ENCODE measurements around the gene CNNM2. TPM values are rescaled to one million over a fixed set of nuclear protein-coding genes. Genes with fewer than 3 reads are reported as not detected.

CNNM2 gene
- total and polyA plus RNA-seq, 8 donors, result 0.76 to 45.5 (median 6.3) TPM

DNA sequence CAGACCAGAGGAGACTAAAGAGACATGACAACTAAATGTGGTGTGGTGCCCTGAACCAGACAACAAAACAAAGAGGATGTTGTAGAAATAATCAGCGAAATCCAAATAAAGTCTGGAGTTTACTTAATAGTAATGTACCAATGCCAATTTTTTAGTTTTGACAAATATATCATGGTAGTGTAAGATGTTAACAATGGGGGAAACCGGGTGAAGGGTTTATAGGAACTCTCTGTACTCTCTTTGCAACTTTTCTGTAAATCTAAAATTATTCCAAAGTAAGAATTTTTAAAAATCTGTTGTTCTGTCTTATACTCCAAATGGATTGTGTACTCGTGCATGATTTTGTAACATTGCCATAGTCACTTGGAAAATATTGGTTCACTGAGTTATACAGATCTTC, 129.3 kb downstream of the CNNM2 start:
- intact Hi-C loops (cut with DNase I; ENCODE audit: low total_unique reads), result no loop called here

DNA sequence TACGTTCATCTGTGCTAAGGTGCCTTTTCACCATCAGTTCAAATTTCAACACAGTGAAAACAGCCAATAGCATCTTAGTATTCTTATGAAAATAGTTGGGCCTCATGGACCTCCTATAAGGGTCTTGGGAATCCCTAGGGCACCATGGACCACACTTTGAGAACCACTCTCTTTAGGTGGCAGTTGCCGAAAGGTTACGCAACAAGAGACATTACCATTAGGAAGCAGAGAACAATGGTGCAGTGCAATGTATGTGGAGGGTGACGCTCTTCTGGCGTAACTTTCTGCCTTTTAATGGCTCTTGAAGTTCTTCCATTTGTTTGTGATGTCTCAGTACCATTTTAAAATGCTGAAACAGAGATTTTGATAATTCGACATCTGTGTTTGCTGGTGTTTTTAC, 131.1 kb downstream of the CNNM2 start:
- DNase-seq, result no peak
- H3K4me3 ChIP-seq, result no peak overlapping the region
- H3K36me3 ChIP-seq, result peaks cover 0 to 4% (median 2%) of the 10 kb centered on the region in 4 donors
- H3K27ac ChIP-seq, result no peak overlapping the region
- no peak for TF ChIP-seq POLR2A (IDR thresholded peaks at IDR 0.05)
- TF ChIP-seq, protein P1, sequence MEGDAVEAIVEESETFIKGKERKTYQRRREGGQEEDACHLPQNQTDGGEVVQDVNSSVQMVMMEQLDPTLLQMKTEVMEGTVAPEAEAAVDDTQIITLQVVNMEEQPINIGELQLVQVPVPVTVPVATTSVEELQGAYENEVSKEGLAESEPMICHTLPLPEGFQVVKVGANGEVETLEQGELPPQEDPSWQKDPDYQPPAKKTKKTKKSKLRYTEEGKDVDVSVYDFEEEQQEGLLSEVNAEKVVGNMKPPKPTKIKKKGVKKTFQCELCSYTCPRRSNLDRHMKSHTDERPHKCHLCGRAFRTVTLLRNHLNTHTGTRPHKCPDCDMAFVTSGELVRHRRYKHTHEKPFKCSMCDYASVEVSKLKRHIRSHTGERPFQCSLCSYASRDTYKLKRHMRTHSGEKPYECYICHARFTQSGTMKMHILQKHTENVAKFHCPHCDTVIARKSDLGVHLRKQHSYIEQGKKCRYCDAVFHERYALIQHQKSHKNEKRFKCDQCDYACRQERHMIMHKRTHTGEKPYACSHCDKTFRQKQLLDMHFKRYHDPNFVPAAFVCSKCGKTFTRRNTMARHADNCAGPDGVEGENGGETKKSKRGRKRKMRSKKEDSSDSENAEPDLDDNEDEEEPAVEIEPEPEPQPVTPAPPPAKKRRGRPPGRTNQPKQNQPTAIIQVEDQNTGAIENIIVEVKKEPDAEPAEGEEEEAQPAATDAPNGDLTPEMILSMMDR (IDR thresholded peaks at IDR 0.05), result no peak
- H3K27me3 ChIP-seq, result no peaks in the 10 kb centered on the region
- H3K4me1 ChIP-seq, result peaks cover 0 to 20% (median 9%) of the 10 kb centered on the region in 4 donors
- WGBS, 5 donors, result 93 to 98% (median 94%) methylated on average over 6 of the region's 6 CpGs
- H3K9me3 ChIP-seq, result no peaks in the 10 kb centered on the region
- intact Hi-C loops (cut with DNase I; ENCODE audit: low total_unique reads), result no loop called here

More for the DNA sequence above, 129.3 kb downstream of the CNNM2 start:
- DNase-seq, result no peak
- Histone ChIP-seq H3K4me3 (no peak overlapping the region), H3K36me3 (peaks cover 0 to 4% (median 2%) of the 10 kb centered on the region in 4 donors), H3K9me3 (no peaks in the 10 kb centered on the region), H3K27ac (no peak overlapping the region), H3K27me3 (no peaks in the 10 kb centered on the region), H3K4me1 (peaks cover 0 to 10% (median 3%) of the 10 kb centered on the region in 4 donors)
- 89 to 95% (median 93%) methylated on average over 3 of the region's 3 CpGs for WGBS, 5 donors
- TF ChIP-seq EP300 (IDR thresholded peaks at IDR 0.05) (no peak), POLR2AphosphoS5 (IDR thresholded peaks at IDR 0.05) (no peak), POLR2A (IDR thresholded peaks at IDR 0.05) (no peak)
- TF ChIP-seq, protein P1 (IDR thresholded peaks at IDR 0.05), result no peak

DNA sequence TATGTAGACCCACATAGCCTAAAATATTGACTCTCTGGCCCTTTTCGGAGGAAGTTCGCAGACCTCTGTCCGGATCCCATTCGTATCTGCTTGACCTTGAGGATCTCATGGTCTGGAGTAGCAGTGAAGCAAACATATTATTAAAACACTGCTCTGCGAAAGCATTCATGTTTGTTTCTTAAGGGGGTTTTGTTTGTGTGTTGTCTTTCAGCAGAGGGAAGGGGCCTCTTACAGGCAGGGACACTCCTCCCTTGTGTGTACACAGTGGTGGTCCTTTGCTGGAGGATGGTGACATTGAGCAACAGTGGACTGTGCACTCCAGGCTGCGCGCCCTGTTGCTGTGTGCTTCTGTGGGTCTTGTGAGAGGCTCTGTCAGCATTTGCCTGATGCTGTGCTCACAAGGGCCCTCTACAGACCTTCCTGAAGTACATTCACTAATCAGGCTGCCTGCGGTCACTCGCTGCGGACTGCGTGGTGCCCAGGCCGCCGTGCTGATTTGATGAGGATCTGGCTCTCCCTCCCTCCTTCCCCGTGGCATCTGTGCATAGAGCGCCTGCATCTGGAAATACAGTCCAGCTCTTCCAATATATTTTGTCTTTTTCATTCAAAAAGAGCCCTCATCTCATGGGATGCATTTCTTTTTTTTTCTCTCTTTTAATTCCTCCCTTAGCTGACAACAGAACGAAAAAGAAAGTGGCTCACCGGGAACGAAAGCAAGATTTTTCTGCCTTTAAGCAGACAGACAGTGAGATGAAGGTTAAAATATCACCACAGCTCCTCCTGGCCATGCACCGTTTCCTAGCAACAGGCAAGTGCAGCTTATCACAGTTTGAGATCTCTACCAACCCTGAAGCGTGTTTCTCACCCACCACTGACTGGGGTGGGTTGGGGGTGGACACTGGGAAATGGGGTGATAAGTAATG, 135.8 kb downstream of the CNNM2 start:
- intact Hi-C loops (cut with DNase I; ENCODE audit: low total_unique reads), result no loop called here
- Histone ChIP-seq H3K36me3 (peaks cover 0 to 13% (median 10%) of the 10 kb centered on the region in 4 donors), H3K27me3 (no peaks in the 10 kb centered on the region), H3K27ac (peak overlapping the region in 2 of 5 donors; percentile 30 to 73), H3K9me3 (no peaks in the 10 kb centered on the region), H3K4me1 (peaks cover 0 to 18% (median 7%) of the 10 kb centered on the region in 4 donors), H3K4me3 (peak overlapping the region; percentile 23 to 34 (median 28))
- 35 to 39% (median 37%) methylated on average over 18 to 20 of the region's 20 CpGs for WGBS, 5 donors
- no peak for TF ChIP-seq EP300 (IDR thresholded peaks at IDR 0.05)
- TF ChIP-seq, protein P1 (IDR thresholded peaks at IDR 0.05), result peak in 2 of 7 experiments; percentile 13 to 14
- peak; percentile 50 to 85 for DNase-seq

DNA sequence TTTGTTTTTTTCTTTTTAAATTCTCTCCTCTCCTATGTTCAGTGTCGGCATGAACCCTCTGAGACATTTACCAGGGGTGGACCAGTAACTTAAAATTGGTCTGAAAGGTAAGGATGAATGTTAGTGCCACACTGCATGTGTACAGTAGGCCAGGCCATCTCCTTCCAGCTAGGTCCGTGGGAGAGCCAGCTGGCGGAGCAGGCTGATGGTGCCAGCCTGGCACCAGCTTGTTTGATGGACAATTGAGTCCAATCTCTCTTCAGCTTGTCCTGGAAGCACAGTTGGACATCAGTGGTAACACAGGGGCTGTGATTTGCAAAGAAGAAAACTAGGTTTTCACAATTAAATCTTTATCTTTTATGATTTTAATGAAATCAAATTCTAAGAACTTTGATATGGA, 136.5 kb downstream of the CNNM2 start:
- DNase-seq, result no peak
- WGBS, 5 donors, result 75 to 90% (median 85%) methylated on average over 3 of the region's 3 CpGs
- peaks cover 0 to 13% (median 10%) of the 10 kb centered on the region in 4 donors for H3K36me3 ChIP-seq
- H3K4me3 ChIP-seq, result peak overlapping the region in 3 of 4 donors; percentile 23 to 34 (median 26)
- H3K27me3 ChIP-seq, result no peaks in the 10 kb centered on the region
- peak overlapping the region in 2 of 5 donors; percentile 30 to 73 for H3K27ac ChIP-seq
- TF ChIP-seq POLR2AphosphoS5 (IDR thresholded peaks at IDR 0.05), result no peak
- TF ChIP-seq EP300 (IDR thresholded peaks at IDR 0.05), result no peak
- no peak for TF ChIP-seq POLR2A (IDR thresholded peaks at IDR 0.05)
- TF ChIP-seq, protein P1 (IDR thresholded peaks at IDR 0.05), result no peak
- intact Hi-C loops (cut with DNase I; ENCODE audit: low total_unique reads), result no loop called here
- H3K9me3 ChIP-seq, result no peaks in the 10 kb centered on the region
- peaks cover 0 to 18% (median 7%) of the 10 kb centered on the region in 4 donors for H3K4me1 ChIP-seq
